Stimulated activated CD4-positive, alpha-beta T cell treated with anti-CD3 and anti-CD28 coated beads, Interleukin-4, amount 100 ng/mL, for 48 hours (primary cell): ENCODE data around the gene RPE.

Source experiments
- DNase-seq, 2 donors: peaks; one replicate each; pipeline ENCODE4 v3.0.0-alpha.2; 2020; ENCODE audit warnings: low read depth in 2 of 2

Gene RPE

DNA sequence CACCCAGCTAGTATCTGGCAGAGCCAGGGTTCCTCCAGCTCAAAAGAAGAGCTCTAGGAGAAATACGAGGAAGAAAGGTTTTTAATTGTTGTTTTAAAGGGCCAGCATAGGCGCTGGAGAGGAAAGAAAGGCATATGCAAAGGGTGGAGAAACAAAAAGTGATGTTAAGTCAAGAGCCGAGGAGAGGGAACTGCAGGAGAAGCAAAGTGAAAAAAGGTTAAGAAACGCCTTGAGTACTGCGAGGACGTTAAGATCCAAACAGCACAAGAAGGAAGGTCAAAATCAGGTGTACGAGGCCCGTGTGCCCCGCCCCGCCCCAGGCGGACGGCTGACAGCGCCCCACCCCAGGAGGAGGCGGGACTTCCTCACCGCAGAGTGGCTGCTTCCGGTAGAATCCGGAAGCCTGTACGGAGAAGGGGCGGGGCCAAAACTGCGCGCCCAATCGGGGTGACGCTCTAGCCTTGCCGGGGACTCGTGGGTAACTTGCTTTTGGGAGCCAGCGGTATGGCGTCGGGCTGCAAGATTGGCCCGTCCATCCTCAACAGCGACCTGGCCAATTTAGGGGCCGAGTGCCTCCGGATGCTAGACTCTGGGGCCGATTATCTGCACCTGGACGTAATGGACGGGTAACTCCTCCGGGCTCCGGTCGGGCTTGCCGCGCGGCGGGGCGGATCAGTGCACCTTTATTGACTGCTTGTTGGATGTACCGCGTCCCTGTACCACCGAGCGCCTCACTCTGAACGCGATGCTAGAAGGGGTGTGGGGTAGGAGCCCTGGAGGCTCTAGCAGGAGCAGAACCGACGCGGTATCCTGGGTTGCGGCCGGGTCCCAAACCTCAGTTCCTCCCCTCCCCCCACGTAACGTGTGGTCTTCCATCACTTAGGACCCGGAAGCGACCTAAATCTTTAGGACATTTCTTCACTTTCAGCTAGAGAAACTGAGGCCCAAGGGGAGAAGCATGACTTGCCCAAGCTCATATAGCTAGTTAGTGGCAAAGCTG, at the start of gene RPE:
RPE (plus strand) TSS at position 481 of the 1,000 bp plus-strand sequence; CDS start at position 505, 24 bp downstream.
- DNase-seq, result peak; percentile 97 to 98

DNA sequence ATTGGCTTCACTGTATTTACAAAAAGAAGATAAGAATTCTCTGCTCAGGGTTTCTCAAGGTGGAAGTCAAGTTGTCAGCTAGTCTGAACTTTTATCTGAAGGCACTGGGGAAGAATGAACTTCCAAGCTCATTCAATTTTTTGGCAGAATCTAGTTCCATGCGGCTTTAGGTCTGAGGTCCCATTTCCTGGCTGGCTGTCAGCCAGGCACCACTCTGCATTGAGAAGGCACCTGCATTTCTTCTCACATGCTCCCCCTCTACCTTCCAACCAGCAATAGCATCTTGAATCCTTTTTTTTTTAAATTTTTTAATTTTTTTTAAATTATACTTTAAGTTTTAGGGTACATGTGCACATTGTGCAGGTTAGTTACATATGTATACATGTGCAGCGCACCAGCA, 46.2 kb upstream of the RPE start:
- no peak for DNase-seq

DNA sequence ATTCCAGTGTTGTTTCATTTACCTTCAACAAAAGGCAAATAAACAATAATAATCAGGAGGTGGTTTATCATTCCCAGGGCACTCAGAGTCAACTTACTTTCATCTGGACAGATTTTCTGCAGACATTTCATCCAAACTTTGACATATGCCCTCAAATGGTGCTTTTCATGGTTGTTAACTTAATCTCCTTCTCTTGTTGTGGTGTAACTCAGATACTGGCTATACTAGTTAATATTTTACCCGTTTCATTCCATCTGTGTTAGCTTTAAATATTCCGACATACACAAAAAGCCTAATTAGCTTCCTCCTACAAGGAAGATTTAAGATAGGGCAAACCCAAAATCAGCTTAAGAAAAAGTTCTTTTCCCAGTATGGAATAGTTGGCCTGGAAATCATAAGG, 44.4 kb upstream of the RPE start:
- no peak for DNase-seq

DNA sequence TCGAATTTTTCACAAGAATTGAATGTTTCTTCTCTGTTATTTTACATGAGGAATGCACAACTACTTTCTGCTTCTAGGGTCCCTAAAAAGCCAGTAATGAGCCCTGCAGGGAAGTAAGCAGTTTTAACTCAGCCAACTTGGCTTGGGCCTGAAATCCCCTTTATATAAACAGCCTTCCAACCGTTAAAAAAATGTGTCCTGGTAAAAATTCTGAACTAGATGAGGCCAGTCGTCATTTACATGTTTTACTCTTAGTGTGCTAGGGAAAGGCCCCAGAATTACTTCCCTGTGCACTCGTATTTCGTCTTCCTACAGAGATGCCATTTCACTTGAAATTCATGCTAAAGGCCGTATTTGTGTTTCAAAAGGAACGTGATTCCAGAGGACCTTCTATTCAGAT, 42.4 kb upstream of the RPE start:
- DNase-seq, result no peak

DNA sequence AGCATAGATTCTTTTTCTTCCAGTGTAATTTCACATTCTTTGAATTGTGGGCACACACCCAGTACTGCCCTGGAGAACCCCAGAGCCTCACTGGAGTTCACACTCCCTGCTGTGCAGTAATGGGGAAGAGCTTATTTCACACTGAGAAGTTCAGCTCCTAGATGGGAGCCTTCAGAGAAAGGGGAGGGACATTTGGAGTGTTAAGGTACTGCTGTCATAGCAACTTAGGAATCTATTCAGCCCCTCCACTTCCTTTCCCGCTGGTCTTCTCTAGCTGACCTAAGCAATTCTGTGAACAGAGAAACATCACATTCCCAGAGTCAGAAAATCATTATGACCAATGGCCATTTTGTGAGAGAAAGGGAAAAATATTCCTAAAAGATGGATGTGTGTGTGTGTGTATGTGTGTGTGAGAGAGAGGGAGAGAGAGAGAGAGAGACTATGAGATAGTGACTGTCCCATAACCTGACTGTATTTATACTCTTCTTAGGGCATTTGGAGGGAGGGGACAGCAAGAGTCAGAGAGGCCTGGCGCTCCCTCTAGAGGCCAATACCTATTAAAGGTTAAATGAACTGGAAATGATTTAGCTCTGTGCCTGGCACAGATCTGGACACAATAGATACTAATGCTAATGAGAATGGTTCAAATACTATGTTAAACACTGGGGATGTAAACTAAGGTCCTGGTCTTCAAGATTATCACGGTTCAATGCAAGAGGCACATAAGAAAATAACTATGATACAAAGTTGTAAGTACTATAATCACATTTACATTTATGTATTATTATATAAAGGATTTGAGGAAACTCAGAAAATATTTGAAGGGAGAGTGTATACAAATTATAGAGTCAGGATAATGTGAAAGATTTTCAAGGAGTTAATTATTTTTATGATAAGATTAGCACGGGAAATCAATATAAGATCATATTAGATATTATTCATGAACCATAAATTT, 41.5 kb upstream of the RPE start:
- peak; percentile 23 to 27 for DNase-seq

DNA sequence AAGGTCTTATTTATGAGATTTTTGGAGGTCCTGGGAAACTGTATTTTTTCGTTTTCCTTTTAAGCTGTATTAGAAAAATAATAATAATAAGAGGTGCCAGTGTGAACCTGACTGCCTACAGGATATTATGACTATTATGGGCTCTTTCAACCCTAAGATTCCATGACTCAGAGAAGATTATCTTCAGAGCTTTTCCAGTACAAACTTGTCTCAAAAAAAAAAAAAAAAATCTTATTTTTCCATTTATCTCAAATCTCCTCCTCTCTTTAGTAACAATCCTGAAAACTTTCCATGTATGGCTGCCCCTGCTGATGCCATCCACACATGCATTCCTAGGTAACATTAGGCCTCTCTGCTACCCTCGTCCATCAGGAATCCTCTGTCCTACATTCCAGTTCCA, 36.7 kb upstream of the RPE start:
- no peak for DNase-seq

DNA sequence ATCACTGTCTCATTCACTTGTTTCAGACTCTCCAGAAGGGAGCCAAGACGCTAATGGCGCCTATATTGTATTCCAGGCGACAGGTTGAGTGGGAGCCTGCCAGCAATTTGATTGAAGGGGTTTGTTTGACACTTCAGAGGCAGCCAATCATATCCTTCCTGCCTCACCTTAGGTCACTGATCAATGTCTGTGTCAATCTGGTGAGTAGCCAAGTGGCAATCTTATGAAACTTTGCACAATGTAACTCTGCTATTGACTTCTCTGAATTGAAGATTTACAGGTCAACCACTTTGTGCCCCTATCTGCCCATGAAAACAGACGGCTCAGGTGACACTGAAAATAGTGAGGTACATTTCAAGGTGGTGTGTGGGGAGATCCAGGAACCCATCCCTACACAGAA, 32.7 kb upstream of the RPE start:
- no peak for DNase-seq

DNA sequence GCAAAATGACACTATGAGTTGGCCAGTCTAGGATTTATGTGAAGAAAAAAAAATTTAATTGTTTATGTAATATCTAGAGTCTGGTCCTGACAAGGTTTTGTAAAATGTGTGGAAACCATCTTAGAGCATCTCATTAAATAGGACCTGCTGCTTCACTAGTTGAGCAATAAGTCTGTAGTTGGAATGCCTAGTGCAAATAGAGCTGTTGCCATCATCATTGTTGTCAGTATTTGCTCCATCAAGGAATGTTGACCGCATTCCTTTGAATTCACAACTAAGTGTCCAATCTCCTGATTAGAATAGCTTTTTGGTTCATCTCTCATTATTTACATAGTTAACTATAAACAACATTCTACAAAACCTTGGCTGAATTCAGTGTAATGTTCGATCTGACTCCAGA, 32.2 kb upstream of the RPE start:
- no peak for DNase-seq

DNA sequence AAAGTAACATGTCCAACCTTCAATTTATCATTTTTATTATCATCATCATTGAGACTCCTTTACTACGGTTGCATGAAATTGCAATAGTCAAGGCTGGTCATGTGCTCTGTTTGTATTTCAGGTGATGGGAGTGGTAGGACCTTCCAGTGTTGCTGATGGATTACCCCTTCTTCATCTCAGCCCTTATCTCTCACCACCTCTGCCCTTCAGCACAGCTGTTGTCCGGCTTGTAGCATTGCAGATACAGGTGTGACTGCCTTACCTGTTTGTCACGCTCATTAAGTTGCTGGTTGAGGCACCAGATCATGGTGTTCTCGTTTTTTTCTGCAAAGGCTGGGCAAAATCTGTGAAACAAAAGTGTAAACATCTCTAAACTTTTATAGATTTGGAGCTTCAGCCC, 31.7 kb upstream of the RPE start:
- DNase-seq, result no peak

DNA sequence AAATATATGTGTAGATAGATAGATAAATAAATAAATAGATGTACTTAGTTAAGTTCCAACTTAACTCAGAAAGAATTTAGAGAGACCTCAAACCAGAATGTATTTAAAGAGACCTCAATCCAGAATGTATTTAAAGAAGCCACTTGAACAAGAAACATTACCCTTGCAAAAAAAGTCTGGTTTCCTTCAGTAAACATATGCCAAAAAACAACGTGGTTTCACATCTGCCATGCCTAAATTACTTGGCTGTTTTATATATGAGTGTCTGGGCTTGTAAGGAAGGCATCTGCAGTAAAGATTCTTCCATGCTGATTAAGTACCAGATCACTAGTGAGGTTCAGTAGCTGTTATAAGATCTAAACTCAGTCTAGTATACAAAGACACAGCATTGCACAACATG, 29.1 kb upstream of the RPE start:
- no peak for DNase-seq

DNA sequence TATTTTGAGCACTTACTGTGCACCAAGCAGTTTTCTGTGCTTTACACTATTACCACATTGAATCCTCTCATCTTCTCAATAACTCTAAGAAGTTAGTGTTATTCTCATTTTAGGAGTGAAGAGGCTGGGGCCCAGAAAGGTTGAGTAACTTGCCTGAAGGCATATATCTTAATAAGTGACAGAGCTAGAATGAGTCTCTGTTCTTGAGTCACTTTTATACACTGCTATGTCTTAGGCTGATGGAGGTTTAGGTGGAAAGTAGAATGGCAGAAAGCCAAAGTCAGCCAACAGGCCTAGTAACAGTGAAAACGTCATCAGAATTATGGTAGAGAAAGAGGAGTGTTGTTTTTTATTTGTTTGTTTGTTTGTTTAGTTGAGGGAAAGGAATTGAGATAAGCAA, 27.9 kb upstream of the RPE start:
- no peak for DNase-seq

DNA sequence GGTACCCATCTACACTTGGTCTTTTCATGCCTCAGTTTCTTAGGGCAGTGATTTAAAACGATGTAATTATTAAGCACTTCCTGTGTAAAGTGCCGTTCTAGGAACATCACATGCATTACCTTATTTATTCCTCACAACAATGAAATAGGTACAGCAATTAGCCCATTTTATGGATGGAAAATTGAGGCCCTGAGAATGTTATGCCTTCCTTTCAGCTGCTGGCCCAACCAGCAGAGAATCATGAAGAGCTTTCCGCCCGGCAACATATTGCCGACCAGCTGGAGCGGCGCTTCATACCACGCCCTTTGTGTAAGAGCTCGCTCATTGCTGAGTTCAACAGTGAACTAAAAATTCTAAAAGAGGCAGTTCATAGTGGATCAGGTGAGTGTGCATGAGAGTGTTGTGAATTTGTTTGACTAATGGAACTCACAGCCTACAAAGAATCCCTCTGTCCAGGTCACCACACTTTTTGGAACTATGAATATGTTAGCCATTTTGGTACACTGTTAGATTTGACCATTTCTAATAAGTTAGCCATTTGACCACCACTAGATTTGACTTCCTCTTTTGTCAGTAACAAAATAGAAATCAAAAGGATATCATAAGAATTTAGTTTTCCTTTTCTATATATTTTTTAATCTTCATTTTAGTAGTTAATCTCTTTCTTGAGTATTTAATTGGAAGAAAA, 25.6 kb upstream of the RPE start:
- no peak for DNase-seq

DNA sequence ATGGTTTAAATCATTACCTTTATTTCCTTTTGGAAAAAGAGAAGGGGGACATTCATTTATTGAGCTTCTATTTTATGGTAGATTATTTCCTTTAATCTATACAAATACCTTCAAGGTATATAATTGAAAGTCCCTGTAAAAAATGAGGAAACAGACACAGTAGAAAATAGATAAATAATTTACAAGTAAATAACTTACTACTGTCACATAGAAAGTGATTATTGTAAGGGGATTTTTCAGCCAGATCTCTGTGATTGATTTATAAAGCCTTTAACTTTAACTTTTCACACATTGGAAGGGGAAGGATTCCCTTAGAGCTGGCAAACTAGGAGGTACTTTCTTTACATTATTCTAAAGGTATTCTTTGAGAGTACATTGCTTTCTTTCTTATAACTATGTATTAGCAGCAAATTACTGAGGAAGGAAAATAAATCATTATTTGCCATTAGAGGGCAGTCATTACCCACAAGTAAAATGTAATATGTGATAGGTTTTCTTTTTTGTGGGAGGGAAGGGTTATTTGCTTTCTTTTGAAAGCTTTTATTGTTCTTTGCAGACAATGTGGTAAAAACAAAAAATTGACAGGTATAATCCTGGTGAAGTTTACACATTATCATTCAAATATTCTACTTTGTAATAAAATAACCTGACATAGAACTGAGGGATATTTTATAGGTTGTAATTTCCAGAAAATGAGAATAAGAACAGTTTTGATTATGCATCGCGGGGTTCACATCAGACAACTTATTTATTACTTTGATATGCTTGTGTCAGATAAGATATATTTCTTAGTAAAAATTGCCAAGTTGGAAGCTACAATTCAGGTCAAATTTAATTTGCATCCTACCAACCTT, 24.8 kb upstream of the RPE start:
- DNase-seq, result no peak

DNA sequence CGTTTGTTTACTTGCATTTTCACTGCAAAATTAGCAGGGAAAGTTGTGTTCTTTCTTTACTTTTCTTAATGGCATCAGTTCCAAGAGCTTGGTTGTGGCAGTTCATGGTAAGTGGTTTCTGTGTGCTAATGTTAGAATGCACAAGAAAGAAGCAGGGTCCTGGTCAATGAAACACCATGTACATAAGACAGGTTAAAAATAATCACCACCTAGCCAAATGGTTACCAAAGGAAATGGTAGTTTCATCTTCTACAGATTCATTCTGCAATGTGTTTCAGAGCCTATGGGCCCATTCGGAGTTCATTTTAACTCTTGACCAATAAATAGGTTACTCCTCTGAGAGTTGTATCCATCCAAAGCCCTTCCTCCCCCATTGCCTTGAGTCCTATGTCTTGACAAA, 18.1 kb upstream of the RPE start:
- no peak for DNase-seq

DNA sequence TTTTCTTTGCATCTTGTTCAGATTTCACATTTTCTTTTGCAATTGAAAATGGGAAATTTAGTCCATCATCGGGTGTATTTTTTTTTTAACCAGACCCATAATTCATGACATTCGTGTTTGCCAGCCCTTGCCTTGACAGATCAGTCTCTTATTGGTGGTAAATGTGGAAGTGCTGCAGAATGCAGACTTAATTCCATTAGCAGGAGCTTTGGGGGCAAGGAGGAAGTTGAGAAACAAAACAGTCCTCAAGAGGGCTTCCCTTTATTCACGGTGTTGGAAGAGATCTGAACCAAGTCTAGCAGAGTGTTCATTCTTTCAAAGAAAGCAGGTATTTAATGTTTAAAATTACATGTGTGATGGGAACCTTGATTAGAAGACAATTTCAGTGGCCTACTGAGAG, 16.6 kb upstream of the RPE start:
- no peak for DNase-seq

DNA sequence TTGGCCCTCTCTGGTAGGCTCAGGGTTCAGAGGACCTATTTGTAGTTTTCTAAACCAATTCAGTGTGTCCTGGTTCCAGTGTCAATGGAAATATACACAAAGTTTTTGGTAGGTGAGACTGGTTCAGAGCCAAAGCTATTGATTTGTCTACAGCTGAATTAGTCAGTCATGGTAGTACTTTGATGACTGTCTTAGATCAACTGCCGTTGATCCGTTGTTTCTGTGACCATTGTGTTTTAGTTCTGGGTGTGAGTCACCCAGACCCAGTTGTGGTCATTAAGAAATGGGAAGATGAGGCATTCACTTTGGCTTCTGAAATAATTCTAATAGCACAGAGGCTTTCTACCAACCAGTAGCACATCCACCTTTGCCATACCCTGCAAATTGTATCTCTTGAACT, 16.0 kb upstream of the RPE start:
- DNase-seq, result no peak

DNA sequence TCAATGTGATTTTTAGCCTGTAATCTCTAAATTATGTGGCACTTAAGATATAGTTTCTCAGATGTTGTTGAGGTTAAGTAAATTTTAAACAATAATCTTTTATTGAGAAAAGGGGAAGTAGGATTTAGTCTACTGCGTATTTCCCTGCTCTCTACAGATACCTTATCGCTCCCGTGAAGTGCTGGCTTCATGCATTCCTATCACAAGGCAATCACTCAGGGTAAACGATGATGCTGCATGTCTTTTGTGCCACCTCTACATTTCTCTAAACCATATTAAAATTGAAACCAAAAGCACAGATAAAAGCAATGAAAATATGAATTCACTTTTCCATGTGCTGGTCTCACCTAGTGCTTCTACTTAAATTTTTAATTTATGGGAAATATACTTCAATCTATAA, 14.4 kb upstream of the RPE start:
- no peak for DNase-seq

DNA sequence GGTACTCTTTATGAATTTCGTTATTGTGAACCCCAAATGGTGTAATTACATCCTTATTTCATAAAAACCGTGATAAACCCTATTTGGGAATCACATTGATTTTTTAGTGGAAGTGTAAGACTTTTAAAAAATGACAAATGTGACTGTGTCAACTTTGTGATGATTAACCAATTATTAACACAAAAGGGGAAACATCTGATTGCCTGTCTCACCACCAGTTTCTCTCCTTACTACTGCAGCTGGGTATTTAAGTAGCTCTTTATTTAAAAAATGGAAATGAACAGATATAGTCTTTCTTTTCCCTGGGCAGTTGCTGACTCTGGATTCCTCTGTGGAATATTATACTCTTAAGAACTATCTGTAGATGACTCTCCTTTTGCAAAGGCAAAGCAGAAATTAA, 11.6 kb upstream of the RPE start:
- no peak for DNase-seq

DNA sequence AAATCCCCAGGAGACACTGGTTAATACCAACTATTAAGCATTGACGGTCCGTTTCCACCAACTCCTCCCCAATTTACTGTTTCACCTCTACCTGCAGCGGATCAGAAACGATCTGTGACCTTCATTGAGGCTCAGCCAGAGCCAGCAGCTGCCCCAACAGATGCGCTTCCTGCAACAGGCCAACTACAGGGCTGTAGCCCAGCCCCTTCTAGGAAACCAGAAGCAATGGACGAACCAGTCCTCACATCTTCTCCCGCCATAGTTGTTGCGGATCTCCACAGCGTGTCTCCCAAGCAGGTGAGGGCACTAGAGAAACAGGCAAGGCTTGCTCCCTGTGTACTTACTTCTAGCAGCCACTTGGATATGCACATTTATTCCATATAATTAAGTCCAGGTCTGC, 8.5 kb upstream of the RPE start:
- no peak for DNase-seq

DNA sequence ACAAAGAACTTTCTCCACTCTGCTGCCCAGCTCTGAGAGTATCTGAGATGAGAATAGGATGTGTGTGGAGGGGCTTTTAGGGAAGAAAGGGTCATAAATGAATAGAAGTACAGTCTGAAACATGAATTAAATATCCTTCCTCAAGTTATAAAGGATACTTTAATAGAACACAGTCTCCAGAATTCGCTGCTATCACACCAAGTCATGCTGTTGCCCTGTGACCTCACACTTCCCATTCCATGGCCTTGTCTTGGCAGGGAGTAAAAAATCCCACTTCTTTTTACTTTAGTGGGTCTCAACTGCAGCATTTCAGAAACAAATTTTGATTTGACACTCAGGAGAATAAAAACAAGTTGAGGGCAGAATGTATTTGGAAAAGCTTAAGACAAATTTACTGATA, 3.8 kb upstream of the RPE start:
- DNase-seq, result no peak
